Natural killer cell (primary cell): ENCODE measurements around the gene LRP6. TPM values are rescaled to one million over a fixed set of nuclear protein-coding genes. Genes with fewer than 3 reads are reported as not detected.
"Not testable (repeated sequence)": the region's sequence is repeated elsewhere in the genome, so short reads cannot be mapped to it uniquely, and the experiment has no call there.

Experiments
- ATAC-seq, 3 donors: fragments of 150-1000 bp in 2 of 3; fragments of 200-7000 bp in 1 of 3; cut with Tn5 transposase; 1 replicate in 1 of 3; 2 replicates in 2 of 3; pipeline ENCODE4 v1.10.0; 2021; ENCODE audit warnings: mild to moderate bottlenecking in 2 of 3, moderate library complexity in 2 of 3
- DNase-seq, 2 donors: peaks; one replicate each; pipeline versions ENCODE4 v3.0.0 to v3.0.0-alpha.2; 2013 to 2021; ENCODE audit warnings: mixed read lengths in 1 of 2
- H3K27ac ChIP-seq: one replicate; pipeline ENCODE4 v1.5.1; 2013; ENCODE audit warnings: mild to moderate bottlenecking, low read length
- H3K27me3 ChIP-seq: one replicate; pipeline ENCODE4 v1.6.1; 2013; ENCODE audit warnings: low read length; ENCODE audit not compliant: control insufficient read depth, insufficient read depth
- H3K36me3 ChIP-seq: one replicate; pipeline ENCODE4 v1.6.1; 2013; ENCODE audit warnings: low read length; ENCODE audit not compliant: control insufficient read depth, insufficient read depth
- H3K4me1 ChIP-seq: one replicate; pipeline ENCODE4 v1.6.1; 2013; ENCODE audit warnings: low read length; ENCODE audit not compliant: control insufficient read depth, insufficient read depth
- H3K4me3 ChIP-seq: one replicate; pipeline ENCODE4 v1.5.1; 2013; ENCODE audit warnings: low read length
- H3K9me3 ChIP-seq: one replicate; pipeline ENCODE4 v1.6.1; 2013; ENCODE audit warnings: low read length; ENCODE audit not compliant: control insufficient read depth, insufficient read depth
- H3K27ac Mint-ChIP-seq, 2 donors: one replicate each; pipeline ENCODE4 v1.8.0; 2022; ENCODE audit warnings: mild to moderate bottlenecking in 2 of 2, mixed read lengths in 2 of 2, moderate library complexity in 1 of 2
- H3K27me3 Mint-ChIP-seq, 2 donors: one replicate each; pipeline ENCODE4 v1.8.0; 2022; ENCODE audit warnings: low read depth in 2 of 2, mixed read lengths in 2 of 2
- H3K36me3 Mint-ChIP-seq: one replicate; pipeline ENCODE4 v1.8.0; 2022; ENCODE audit warnings: mixed read lengths
- H3K4me1 Mint-ChIP-seq, 2 donors: one replicate each; pipeline ENCODE4 v1.8.0; 2022; ENCODE audit warnings: mixed read lengths in 2 of 2
- H3K4me3 Mint-ChIP-seq: one replicate; pipeline ENCODE4 v1.8.0; 2022; ENCODE audit warnings: mild to moderate bottlenecking, moderate library complexity, mixed read lengths
- H3K9me3 Mint-ChIP-seq, 2 donors: one replicate each; pipeline ENCODE4 v1.8.0; 2022; ENCODE audit warnings: mixed read lengths in 2 of 2
- CTCF ChIP-seq: fragments of 200-600 bp; IDR thresholded peaks from one replicate; pipeline ENCODE4 v1.8.0; 2022; ENCODE audit warnings: antibody characterized with exemption
- WGBS: methylation state at CpG from one replicate; pipeline ENCODE4 v1.1.7; 2013; ENCODE audit warnings: missing lambda C conversion rate; ENCODE audit not compliant: insufficient coverage; 5-methylcytosine and 5-hydroxymethylcytosine counted together
- intact Hi-C: fragments of 100-400 bp; cut with micrococcal nuclease; formaldehyde crosslinking; loops from one replicate; pipeline ENCODE4 v1.14.2; 2022
- total RNA-seq, 4 donors: library from RNA; stranded (reverse); fragments of 120-200 nt in 1 of 4; gene quantifications; one replicate each; pipeline versions ENCODE4 v1.2.3 to v1.2.4, GENCODE V29; 2013 to 2022

The LRP6 gene
- total RNA-seq, 3 donors from 2014 or later (not counting 1 experiment from before 2014, with no cell fraction given), result 0.05 to 0.33 TPM; not detected in 1

- Mint-ChIP-seq H3K4me1 (peaks cover 11 to 20% of the 10 kb centered on the region in 2 donors), H3K9me3 (no peaks in the 10 kb centered on the region), H3K36me3 (no peaks in the 10 kb centered on the region), H3K27me3 (peaks cover 42 to 51% of the 10 kb centered on the region in 2 donors), H3K4me3 (no peak overlapping the region), H3K27ac (no peak overlapping the region)
- Histone ChIP-seq H3K27ac (no peak overlapping the region), H3K4me3 (no peak overlapping the region), H3K36me3 (no peaks in the 10 kb centered on the region), H3K4me1 (peaks cover 20% of the 10 kb centered on the region), H3K9me3 (no peaks in the 10 kb centered on the region), H3K27me3 (peaks cover 37% of the 10 kb centered on the region)
- intact Hi-C loops, result no loop called here
- TF ChIP-seq CTCF, result no peak
- ATAC-seq, result no peak
- no peak for DNase-seq
- 83% methylated on average over 1 of the region's 3 CpGs for WGBS
Observed at GRCh38 chr12:12265035-12265434, 1.8 kb downstream of the LRP6 start.

GRCh38 chr12:12263909-12264308 lies 2.9 kb downstream of the LRP6 start:
- ATAC-seq (no peak), DNase-seq (no peak)
- Mint-ChIP-seq H3K27me3 (peaks cover 41 to 53% of the 10 kb centered on the region in 2 donors), H3K27ac (no peak overlapping the region), H3K9me3 (no peaks in the 10 kb centered on the region), H3K36me3 (no peaks in the 10 kb centered on the region), H3K4me1 (peaks cover 11 to 20% of the 10 kb centered on the region in 2 donors), H3K4me3 (no peak overlapping the region)
- Histone ChIP-seq H3K4me3 (no peak overlapping the region), H3K36me3 (no peaks in the 10 kb centered on the region), H3K27ac (no peak overlapping the region), H3K27me3 (peaks cover 37% of the 10 kb centered on the region), H3K9me3 (no peaks in the 10 kb centered on the region), H3K4me1 (peaks cover 20% of the 10 kb centered on the region)
- WGBS, result 79% methylated on average over 2 of the region's 2 CpGs
- TF ChIP-seq CTCF, result no peak
- intact Hi-C loops, result no loop called here

- H3K27me3 Mint-ChIP-seq, H3K36me3 ChIP-seq, H3K9me3 ChIP-seq, H3K4me1 ChIP-seq, intact Hi-C loops, H3K27me3 ChIP-seq, H3K27ac Mint-ChIP-seq, DNase-seq, H3K9me3 Mint-ChIP-seq, ATAC-seq, H3K36me3 Mint-ChIP-seq, H3K4me3 Mint-ChIP-seq, H3K27ac ChIP-seq, H3K4me1 Mint-ChIP-seq, H3K4me3 ChIP-seq: not testable (repeated sequence)
- WGBS, result 92% methylated on average over 6 of the region's 6 CpGs
Observed at GRCh38 chr12:12256291-12256757, 10.5 kb downstream of the LRP6 start.

- TF ChIP-seq CTCF, result no peak
- ATAC-seq (no peak), DNase-seq (no peak)
- 98% methylated on average over 2 of the region's 2 CpGs for WGBS
- Mint-ChIP-seq H3K9me3 (no peaks in the 10 kb centered on the region), H3K27me3 (peaks cover 7 to 9% of the 10 kb centered on the region in 2 donors), H3K4me3 (no peak overlapping the region), H3K27ac (no peak overlapping the region), H3K36me3 (no peaks in the 10 kb centered on the region), H3K4me1 (no peaks in the 10 kb centered on the region)
- H3K9me3 ChIP-seq, result no peaks in the 10 kb centered on the region
- no peak overlapping the region for H3K27ac ChIP-seq
- no peaks in the 10 kb centered on the region for H3K36me3 ChIP-seq
- intact Hi-C loops, result no loop called here
- no peak overlapping the region for H3K4me3 ChIP-seq
- no peaks in the 10 kb centered on the region for H3K4me1 ChIP-seq
- H3K27me3 ChIP-seq, result no peaks in the 10 kb centered on the region
Observed at GRCh38 chr12:12254553-12254952, 12.3 kb downstream of the LRP6 start.
